ENCODE data around the gene TOMM40L.
"Not testable (repeated sequence)": the region's sequence is repeated elsewhere in the genome, so short reads cannot be mapped to it uniquely, and the experiment has no call there.

- not testable (repeated sequence) for TF ChIP-seq CTCF (IDR thresholded peaks at IDR 0.05; ENCODE audit: low read length); EZH2 (IDR thresholded peaks at IDR 0.05; ENCODE audit: borderline replicate concordance, low read length)
Observed at GRCh38 chr1:161255955-161256520, 30.2 kb downstream of the TOMM40L start.
